Endothelial cell of umbilical vein (primary cell): ENCODE data around the gene ATXN7L1. TPM values are rescaled to one million over a fixed set of nuclear protein-coding genes. Genes with fewer than 3 reads are reported as not detected.
"Not testable (repeated sequence)": the region's sequence is repeated elsewhere in the genome, so short reads cannot be mapped to it uniquely, and the experiment has no call there.

Source experiments
- BruUV-seq: library from RNA; stranded (reverse); fragments of 400-500 nt; replicated peaks from 2 replicates; lab custom pipeline; 2021; lab: Mats Ljungman, UMichigan
- CTCF ChIA-PET: fragments of 300-600, 350-600 bp; sonication (Branson Sonifier 250); formaldehyde crosslinking; loops from one replicate; lab custom pipeline; 2021; ENCODE audit warnings: antibody characterized with exemption, inconsistent platforms; lab: Charles Lee
- POLR2A ChIA-PET: fragments of 300-600, 350-600 bp; sonication (Branson Sonifier 250); formaldehyde crosslinking; loops from one replicate; lab custom pipeline; 2021; ENCODE audit warnings: antibody characterized with exemption, inconsistent platforms; lab: Charles Lee
- DNase-seq: peaks from one replicate; pipeline ENCODE4 v3.0.0-alpha.2; 2011; ENCODE audit warnings: low read depth, low spot score
- FAIRE-seq: peaks from 2 replicates; lab custom pipeline; 2011; peaks lifted over from hg19 to GRCh38; lab: Jason Lieb, UNC
- H2AFZ ChIP-seq: 2 replicates; pipeline ENCODE4 v1.6.0; 2012; ENCODE audit warnings: low read depth, low read length, control low read depth, inconsistent platforms
- H3K27ac ChIP-seq: 2 replicates; pipeline ENCODE4 v1.5.1; 2011; ENCODE audit warnings: low read depth, mild to moderate bottlenecking, control low read depth, low read length, moderate library complexity; ENCODE audit not compliant: insufficient read depth
- H3K27me3 ChIP-seq, 2 experiments: 2 replicates each; pipeline versions ENCODE4 v1.6.0 to v1.6.1; 2011; ENCODE audit warnings: low read length in 2 of 2, mixed read lengths in 1 of 2; ENCODE audit not compliant: control insufficient read depth in 2 of 2, insufficient read depth in 2 of 2
- H3K36me3 ChIP-seq, 2 experiments: 2 replicates in 1 of 2; 3 replicates in 1 of 2; pipeline ENCODE4 v1.5.1; 2011; ENCODE audit warnings: low read length in 2 of 2, mild to moderate bottlenecking in 1 of 2, moderate library complexity in 1 of 2; ENCODE audit not compliant: control insufficient read depth in 2 of 2, insufficient read depth in 2 of 2; ENCODE audit errors: extremely low read depth in 1 of 2
- H3K4me1 ChIP-seq: 3 replicates; pipeline ENCODE4 v1.5.1; 2011; ENCODE audit warnings: mild to moderate bottlenecking, low read length; ENCODE audit not compliant: control insufficient read depth, insufficient read depth; ENCODE audit errors: extremely low read depth
- H3K4me2 ChIP-seq: 2 replicates; pipeline ENCODE4 v1.6.1; 2011; ENCODE audit warnings: low read length, control low read depth, mixed read lengths; ENCODE audit not compliant: insufficient read depth
- H3K4me3 ChIP-seq, 3 experiments: fragments of 200-600 bp in 1 of 3; sonication (generic), shearing (Covaris generic) in 1 of 3; replicated peaks in 1 of 3; 2 replicates each; pipeline ENCODE4 v1.5.1; 2011 to 2016; ENCODE audit warnings: control low read depth in 3 of 3, low read length in 3 of 3, mild to moderate bottlenecking in 2 of 3, inconsistent platforms in 1 of 3, low read depth in 1 of 3, moderate library complexity in 1 of 3; ENCODE audit not compliant: insufficient read depth in 1 of 3
- H3K79me2 ChIP-seq: 2 replicates; pipeline ENCODE4 v1.6.0; 2012; ENCODE audit warnings: low read length, inconsistent platforms; ENCODE audit not compliant: control insufficient read depth, insufficient read depth
- H3K9ac ChIP-seq: replicated peaks from 2 replicates; pipeline ENCODE3; 2011; ENCODE audit warnings: low read length, control low read depth; ENCODE audit not compliant: insufficient read depth; ENCODE audit errors: extremely low read depth
- H3K9me1 ChIP-seq: replicated peaks from 3 replicates; pipeline ENCODE4 v1.6.0; 2011; ENCODE audit warnings: mild to moderate bottlenecking, low read length; ENCODE audit not compliant: control insufficient read depth, insufficient read depth; ENCODE audit errors: extremely low read depth
- H3K9me3 ChIP-seq: replicated peaks from 2 replicates; pipeline ENCODE4 v1.5.1; 2012; ENCODE audit warnings: low read length, inconsistent platforms; ENCODE audit not compliant: control insufficient read depth, insufficient read depth
- H4K20me1 ChIP-seq: replicated peaks from 2 replicates; pipeline ENCODE3; 2011; ENCODE audit warnings: mild to moderate bottlenecking, low read length; ENCODE audit not compliant: control insufficient read depth, insufficient read depth; ENCODE audit errors: extremely low read depth
- CTCF ChIP-seq, 2 donors: IDR thresholded peaks; 1 replicate in 1 of 2; 2 replicates in 1 of 2; pipeline ENCODE4 v1.5.1; 2011; ENCODE audit warnings: low read length in 2 of 2, mild to moderate bottlenecking in 2 of 2, moderate library complexity in 2 of 2, control low read depth in 1 of 2, inconsistent platforms in 1 of 2, low read depth in 1 of 2; ENCODE audit not compliant: insufficient read depth in 1 of 2; ENCODE audit errors: extremely low read depth in 1 of 2
- EZH2 ChIP-seq: IDR thresholded peaks from 2 replicates; pipeline ENCODE4 v1.6.1; 2012; ENCODE audit warnings: borderline replicate concordance, low read depth, mild to moderate bottlenecking, moderate library complexity, low read length, inconsistent platforms; ENCODE audit not compliant: severe bottlenecking
- FOS ChIP-seq: IDR thresholded peaks from 2 replicates; pipeline ENCODE4 v1.6.1; 2011; ENCODE audit warnings: mild to moderate bottlenecking, low read length, moderate library complexity, borderline replicate concordance; ENCODE audit not compliant: insufficient read depth
- GATA2 ChIP-seq: IDR thresholded peaks from 2 replicates; pipeline ENCODE4 v1.7.0; 2011; ENCODE audit warnings: low read depth, mild to moderate bottlenecking, moderate library complexity, mixed read lengths, low read length; ENCODE audit not compliant: insufficient read length, insufficient read depth
- JUN ChIP-seq: IDR thresholded peaks from 2 replicates; pipeline ENCODE4 v1.6.1; 2011; ENCODE audit warnings: borderline replicate concordance, low read depth; ENCODE audit not compliant: insufficient read length, insufficient read depth
- MAX ChIP-seq: IDR thresholded peaks from 2 replicates; pipeline ENCODE4 v1.6.1; 2011; ENCODE audit not compliant: insufficient read depth, insufficient read length
- MYC ChIP-seq: IDR thresholded peaks from one replicate; pipeline ENCODE4 v1.6.1; 2011; ENCODE audit warnings: mild to moderate bottlenecking, low read depth, low read length
- POLR2A ChIP-seq: IDR thresholded peaks from 2 replicates; pipeline ENCODE4 v1.6.1; 2012; ENCODE audit warnings: low read depth, mild to moderate bottlenecking, control low read depth, low read length
- POLR2AphosphoS5 ChIP-seq: IDR thresholded peaks from 2 replicates; pipeline ENCODE4 v1.6.1; 2012; ENCODE audit warnings: low read depth, mild to moderate bottlenecking, control low read depth, low read length, moderate library complexity; ENCODE audit not compliant: insufficient read depth
- dilution Hi-C: fragments of 300-500 bp; cut with MboI; formaldehyde crosslinking; loops from one replicate; pipeline ENCODE4 v1.15.0; 2019; ENCODE audit warnings: low sequenced_read_pairs; ENCODE audit not compliant: extremely low pct_ligation_motif_present
- intact Hi-C: fragments of 100-400 bp; cut with micrococcal nuclease; formaldehyde crosslinking; loops from one replicate; pipeline ENCODE4 v1.10.0; 2022
- polyA plus RNA-seq, 4 experiments: library from polyadenylated mRNA; depleted of rRNA in 3 of 4; stranded (reverse) in 3 of 4; unstranded in 1 of 4; fragments of >200 nt; gene quantifications; 2 replicates each; pipeline versions ENCODE4 v1.2.1 to v1.2.3, GENCODE V29; 2011 to 2012; ENCODE audit warnings: missing spikeins in 1 of 4
- total RNA-seq: library from RNA; stranded (reverse); gene quantifications from 2 replicates; pipeline ENCODE4 v1.2.3, GENCODE V29; 2021

Gene ATXN7L1
- total and polyA plus RNA-seq, 2 donors (not counting 3 experiments of a cell fraction or from before 2014, with no cell fraction given), result 4.6 to 15.6 TPM

GRCh38 chr7:105697753-105698152 is 178.6 kb downstream of the ATXN7L1 start:
- no peak overlapping the region for H2AFZ ChIP-seq

GRCh38 chr7:105697169-105697568 is 179.2 kb downstream of the ATXN7L1 start:
- FAIRE-seq, H3K4me2 ChIP-seq, CTCF ChIA-PET, intact Hi-C loops, H3K27me3 ChIP-seq, H3K36me3 ChIP-seq, DNase-seq, H3K4me1 ChIP-seq, H3K9ac ChIP-seq, H3K9me1 ChIP-seq, H2AFZ ChIP-seq, H3K9me3 ChIP-seq, POLR2A ChIA-PET, H4K20me1 ChIP-seq, BruUV-seq, H3K4me3 ChIP-seq, dilution Hi-C loops, H3K79me2 ChIP-seq, H3K27ac ChIP-seq: not testable (repeated sequence)

More at GRCh38 chr7:105697753-105698152, 178.6 kb downstream of the ATXN7L1 start:
- TF ChIP-seq POLR2AphosphoS5 (no peak), POLR2A (no peak), EZH2 (no peak), MYC (no peak), MAX (no peak), JUN (no peak), CTCF (IDR thresholded peaks at IDR 0.05; ENCODE audit: extremely low read depth in 1 of 2, insufficient read depth in 1 of 2, low read depth in 1 of 2, low read length in 2 of 2) (no peak), FOS (no peak), GATA2 (no peak)
- Histone ChIP-seq H3K9ac (no peak overlapping the region), H3K27ac (no peak overlapping the region), H4K20me1 (no peaks in the 10 kb centered on the region), H3K4me1 (no peaks in the 10 kb centered on the region), H3K79me2 (no peaks in the 10 kb centered on the region), H3K36me3 (no peaks in the 10 kb centered on the region), H3K4me3 (no peak overlapping the region), H3K27me3 (no peaks in the 10 kb centered on the region), H3K9me1 (no peaks in the 10 kb centered on the region), H3K4me2 (no peak overlapping the region), H3K9me3 (no peaks in the 10 kb centered on the region)
- DNase-seq, result no peak
- dilution Hi-C loops (no loop called here), intact Hi-C loops (no loop called here)
- CTCF ChIA-PET, result no interaction called here
- no TSS peak for BruUV-seq
- POLR2A ChIA-PET, result no interaction called here
- FAIRE-seq, result no peak
